ENCODE results near the gene VWA5B2.
"Not testable (repeated sequence)": the region's sequence is repeated elsewhere in the genome, so short reads cannot be mapped to it uniquely, and the experiment has no call there.

VWA5B2 gene

DNA sequence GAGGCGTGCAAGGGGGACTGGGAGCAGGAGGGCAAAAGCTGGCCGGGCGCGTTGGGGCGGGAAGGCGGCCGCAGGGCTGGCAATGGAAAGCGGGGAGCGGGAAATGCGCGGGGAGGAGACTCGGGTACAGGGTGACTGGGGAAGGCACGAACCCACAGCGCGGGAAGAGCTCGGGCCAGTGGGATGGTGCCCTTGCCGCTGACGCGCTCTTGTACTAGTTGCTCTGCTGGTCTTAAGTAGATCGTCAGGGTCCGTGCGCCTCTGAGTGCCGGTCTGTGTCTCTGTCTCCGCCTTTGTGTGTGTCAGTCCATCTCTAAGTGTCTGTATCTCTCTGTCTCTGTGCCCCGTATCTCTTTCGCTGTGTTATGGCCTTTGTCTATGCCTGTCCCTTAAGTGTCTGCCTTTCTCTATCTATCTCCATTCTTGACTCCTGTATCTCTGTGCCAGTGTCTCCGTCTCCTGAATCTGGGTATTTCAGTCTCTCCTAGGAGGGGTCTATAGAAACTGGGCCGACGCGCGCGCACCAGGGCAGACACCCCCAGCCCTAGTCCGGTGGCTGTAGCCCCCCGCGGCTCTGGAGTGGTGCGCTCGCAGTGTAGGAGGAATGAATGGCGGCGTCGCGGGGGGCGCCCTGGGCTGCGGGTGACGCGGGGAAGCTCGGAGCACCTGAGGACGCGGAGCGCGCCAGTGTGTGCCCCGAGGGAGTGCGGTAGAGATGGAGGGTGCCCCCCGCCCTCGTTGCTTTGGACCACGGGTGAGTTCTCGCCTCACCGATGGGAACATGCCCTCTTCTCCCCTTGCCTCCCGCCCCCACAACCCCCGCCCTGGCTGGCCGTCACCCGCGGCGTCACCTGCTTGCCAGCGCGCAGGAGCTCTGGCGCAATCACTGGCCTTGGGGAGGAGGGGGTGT is 32.7 kb downstream of the VWA5B2 start:
- no peaks in the 10 kb centered on the region for H3K9me3 ChIP-seq (ENCODE audit: insufficient read depth, low read depth, low read length)
- peaks cover 71% of the 10 kb centered on the region for H3K27me3 ChIP-seq (ENCODE audit: insufficient read depth, low read length)
- no peaks in the 10 kb centered on the region; the same call in 1 of the 2 replicates for H3K4me1 ChIP-seq (ENCODE audit: insufficient read depth, low read length)
- no peaks in the 10 kb centered on the region for H3K36me3 ChIP-seq (ENCODE audit: insufficient read depth, low read depth, low read length)
- H3K27ac ChIP-seq (ENCODE audit: low read length): no peak overlapping the region
- H3K4me3 ChIP-seq (ENCODE audit: low read length): peak overlapping the region; percentile 83
- H3K9ac ChIP-seq (ENCODE audit: low read depth, low read length): peak overlapping the region; percentile 66; the same call in 1 of the 2 replicates

- Histone ChIP-seq H3K27me3 (ENCODE audit: insufficient read depth, low read length) (peaks cover 64% of the 10 kb centered on the region), H3K27ac (ENCODE audit: low read length) (no peak overlapping the region), H3K9ac (ENCODE audit: low read depth, low read length) (no peak overlapping the region), H3K9me3 (ENCODE audit: insufficient read depth, low read depth, low read length) (no peaks in the 10 kb centered on the region), H3K4me1 (ENCODE audit: insufficient read depth, low read length) (no peaks in the 10 kb centered on the region; the same call in 1 of the 2 replicates), H3K4me3 (ENCODE audit: low read length) (peak overlapping the region; percentile 83), H3K36me3 (ENCODE audit: insufficient read depth, low read depth, low read length) (no peaks in the 10 kb centered on the region)
Measured at GRCh38 chr3:184262764-184263179, 33.4 kb downstream of the VWA5B2 start.

DNA sequence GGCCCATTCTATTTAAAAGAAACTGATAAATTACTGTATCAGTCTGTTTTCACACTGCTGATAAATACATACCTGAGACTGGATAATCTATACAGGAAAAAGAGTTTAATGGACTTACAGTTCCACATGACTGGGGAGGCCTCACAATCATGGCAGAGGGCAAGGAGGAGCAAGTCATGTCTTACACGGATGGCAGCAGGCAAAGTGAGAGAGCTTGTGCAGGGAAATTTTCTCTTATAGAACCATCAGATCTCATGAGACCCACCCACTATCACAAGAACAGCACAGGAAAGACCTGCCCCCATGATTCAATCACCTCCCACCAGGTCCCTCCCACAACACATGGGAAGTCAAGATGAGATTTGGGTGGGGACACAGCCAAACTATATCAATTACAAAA is 37.9 kb downstream of the VWA5B2 start:
- not testable (repeated sequence) for H3K4me3 ChIP-seq (ENCODE audit: low read length); H3K9ac ChIP-seq (ENCODE audit: low read depth, low read length); H3K27ac ChIP-seq (ENCODE audit: low read length); H3K4me1 ChIP-seq (ENCODE audit: insufficient read depth, low read length); H3K9me3 ChIP-seq (ENCODE audit: insufficient read depth, low read depth, low read length); H3K36me3 ChIP-seq (ENCODE audit: insufficient read depth, low read depth, low read length)
- H3K27me3 ChIP-seq (ENCODE audit: insufficient read depth, low read length): peaks cover 26% of the 10 kb centered on the region

DNA sequence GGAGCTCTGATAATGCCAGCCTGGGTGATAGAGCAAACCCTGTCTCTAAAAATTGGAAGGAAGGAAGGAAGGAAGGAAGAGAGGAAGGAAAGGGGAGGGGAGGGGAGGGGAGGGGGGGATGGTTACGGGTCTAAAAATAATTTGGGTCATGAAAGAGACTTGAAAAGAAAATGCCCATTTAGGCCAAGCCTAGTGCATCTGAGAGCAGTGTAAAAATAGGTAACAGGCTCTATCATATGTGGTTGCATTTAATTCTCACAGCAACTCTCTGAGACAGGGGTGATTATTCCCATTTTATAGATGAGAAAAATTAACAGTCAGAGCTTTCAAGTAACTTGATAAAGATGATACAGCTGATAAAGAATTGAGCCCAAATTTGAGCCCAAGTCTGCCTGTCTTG is 42.9 kb downstream of the VWA5B2 start:
- Histone ChIP-seq H3K27ac (ENCODE audit: low read length) (no peak overlapping the region), H3K4me1 (ENCODE audit: insufficient read depth, low read length) (no peaks in the 10 kb centered on the region), H3K4me3 (ENCODE audit: low read length) (no peak overlapping the region), H3K27me3 (ENCODE audit: insufficient read depth, low read length) (peaks cover 35% of the 10 kb centered on the region), H3K36me3 (ENCODE audit: insufficient read depth, low read depth, low read length) (no peaks in the 10 kb centered on the region), H3K9me3 (ENCODE audit: insufficient read depth, low read depth, low read length) (no peaks in the 10 kb centered on the region), H3K9ac (ENCODE audit: low read depth, low read length) (no peak overlapping the region)

DNA sequence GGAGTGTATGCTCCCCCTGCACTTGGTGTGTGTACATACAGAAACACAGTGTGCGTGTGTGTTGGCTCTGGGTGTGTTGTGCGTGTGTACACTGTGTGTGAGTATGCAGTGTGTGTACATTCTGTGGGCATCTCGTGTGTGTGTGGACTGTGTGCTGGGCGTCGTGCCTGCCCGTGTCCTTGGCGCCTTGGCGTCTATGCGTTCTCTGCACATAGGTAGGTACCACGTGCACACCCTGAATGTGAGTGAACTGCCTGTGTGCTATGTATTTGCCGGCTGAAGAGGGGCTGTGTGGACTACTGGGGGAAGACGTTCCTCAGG is 46.0 kb downstream of the VWA5B2 start:
- no peaks in the 10 kb centered on the region for H3K36me3 ChIP-seq (ENCODE audit: insufficient read depth, low read depth, low read length)
- H3K9me3 ChIP-seq (ENCODE audit: insufficient read depth, low read depth, low read length): no peaks in the 10 kb centered on the region
- no peaks in the 10 kb centered on the region for H3K4me1 ChIP-seq (ENCODE audit: insufficient read depth, low read length)
- H3K4me3 ChIP-seq (ENCODE audit: low read length): peak overlapping the region; percentile 53; the same call in 1 of the 2 replicates
- H3K9ac ChIP-seq (ENCODE audit: low read depth, low read length): no peak overlapping the region
- H3K27ac ChIP-seq (ENCODE audit: low read length): no peak overlapping the region
- peaks cover 62% of the 10 kb centered on the region for H3K27me3 ChIP-seq (ENCODE audit: insufficient read depth, low read length)

DNA sequence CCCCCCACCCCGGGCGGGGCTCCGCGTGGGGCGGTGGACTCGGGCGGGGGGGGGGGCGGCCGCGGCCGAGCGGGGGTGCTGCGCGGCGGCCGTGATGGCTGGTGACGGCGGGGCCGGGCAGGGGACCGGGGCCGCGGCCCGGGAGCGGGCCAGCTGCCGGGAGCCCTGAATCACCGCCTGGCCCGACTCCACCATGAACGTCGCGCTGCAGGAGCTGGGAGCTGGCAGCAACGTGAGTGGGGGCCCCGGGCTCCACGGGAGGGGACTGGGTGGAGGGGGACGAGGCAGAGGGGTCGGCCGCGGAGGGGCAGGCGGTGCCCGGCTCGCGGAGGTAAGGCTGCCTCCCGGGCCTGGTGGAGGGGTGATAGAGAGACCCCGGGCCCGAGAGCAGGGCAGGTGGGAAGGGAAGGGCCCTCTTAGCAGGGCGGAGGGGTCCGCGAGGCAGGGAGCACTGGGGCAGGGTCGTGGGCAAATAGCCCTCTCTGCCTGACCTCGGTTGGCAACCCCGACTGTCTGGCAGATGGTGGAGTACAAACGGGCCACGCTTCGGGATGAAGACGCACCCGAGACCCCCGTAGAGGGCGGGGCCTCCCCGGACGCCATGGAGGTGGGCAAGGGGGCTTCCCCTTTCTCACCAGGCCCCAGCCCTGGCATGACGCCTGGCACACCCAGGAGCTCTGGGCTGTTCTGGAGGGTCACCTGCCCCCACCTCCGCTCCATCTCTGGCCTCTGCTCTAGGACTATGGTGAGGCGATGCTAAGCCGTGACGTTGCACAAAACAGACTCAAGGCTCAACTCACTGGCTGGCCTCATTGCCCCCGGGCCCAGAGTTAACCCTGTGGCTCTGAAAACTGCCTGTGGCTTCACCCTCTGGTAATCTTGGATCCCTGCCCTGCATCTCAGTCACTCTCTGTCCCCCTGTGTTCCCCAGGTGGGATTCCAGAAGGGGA is 46.9 kb downstream of the VWA5B2 start, which contains the start of gene ECE2:
TSS of gene ECE2 (plus strand) at position 62 of the 950 bp plus-strand sequence. CDS start at position 194, 132 bp downstream.
- peaks cover 63% of the 10 kb centered on the region for H3K27me3 ChIP-seq (ENCODE audit: insufficient read depth, low read length)
- H3K9ac ChIP-seq (ENCODE audit: low read depth, low read length): no peak within 1 kb of the TSS
- no peaks in the 10 kb centered on the region for H3K36me3 ChIP-seq (ENCODE audit: insufficient read depth, low read depth, low read length)
- H3K4me1 ChIP-seq (ENCODE audit: insufficient read depth, low read length): no peaks in the 10 kb centered on the region
- H3K27ac ChIP-seq (ENCODE audit: low read length): no peak within 1 kb of the TSS
- no peaks in the 10 kb centered on the region for H3K9me3 ChIP-seq (ENCODE audit: insufficient read depth, low read depth, low read length)
- peak within 1 kb of the TSS; percentile 53; the same call in 1 of the 2 replicates for H3K4me3 ChIP-seq (ENCODE audit: low read length)

GRCh38 chr3:184277366-184277765 is 48.0 kb downstream of the VWA5B2 start:
- H3K9me3 ChIP-seq (ENCODE audit: insufficient read depth, low read depth, low read length): no peaks in the 10 kb centered on the region
- no peaks in the 10 kb centered on the region for H3K4me1 ChIP-seq (ENCODE audit: insufficient read depth, low read length)
- peaks cover 63% of the 10 kb centered on the region for H3K27me3 ChIP-seq (ENCODE audit: insufficient read depth, low read length)
- no peak overlapping the region for H3K9ac ChIP-seq (ENCODE audit: low read depth, low read length)
- H3K36me3 ChIP-seq (ENCODE audit: insufficient read depth, low read depth, low read length): no peaks in the 10 kb centered on the region
- H3K4me3 ChIP-seq (ENCODE audit: low read length): no peak overlapping the region
- no peak overlapping the region for H3K27ac ChIP-seq (ENCODE audit: low read length)

- no peak overlapping the region for H3K27ac ChIP-seq (ENCODE audit: low read length)
- H3K9ac ChIP-seq (ENCODE audit: low read depth, low read length): no peak overlapping the region
- H3K36me3 ChIP-seq (ENCODE audit: insufficient read depth, low read depth, low read length): no peaks in the 10 kb centered on the region
- H3K4me1 ChIP-seq (ENCODE audit: insufficient read depth, low read length): no peaks in the 10 kb centered on the region
- H3K9me3 ChIP-seq (ENCODE audit: insufficient read depth, low read depth, low read length): no peaks in the 10 kb centered on the region
- no peak overlapping the region for H3K4me3 ChIP-seq (ENCODE audit: low read length)
- peaks cover 22% of the 10 kb centered on the region for H3K27me3 ChIP-seq (ENCODE audit: insufficient read depth, low read length)
Measured at GRCh38 chr3:184282941-184283340, 53.6 kb downstream of the VWA5B2 start.

GRCh38 chr3:184283681-184284080 is 54.3 kb downstream of the VWA5B2 start:
- H3K9me3 ChIP-seq (ENCODE audit: insufficient read depth, low read depth, low read length): no peaks in the 10 kb centered on the region
- H3K36me3 ChIP-seq (ENCODE audit: insufficient read depth, low read depth, low read length): no peaks in the 10 kb centered on the region
- H3K27ac ChIP-seq (ENCODE audit: low read length): no peak overlapping the region
- H3K4me1 ChIP-seq (ENCODE audit: insufficient read depth, low read length): no peaks in the 10 kb centered on the region
- no peak overlapping the region for H3K9ac ChIP-seq (ENCODE audit: low read depth, low read length)
- peaks cover 14% of the 10 kb centered on the region for H3K27me3 ChIP-seq (ENCODE audit: insufficient read depth, low read length)
- no peak overlapping the region for H3K4me3 ChIP-seq (ENCODE audit: low read length)

GRCh38 chr3:184284696-184285095 is 55.3 kb downstream of the VWA5B2 start:
- H3K27ac ChIP-seq (ENCODE audit: low read length): no peak overlapping the region
- no peaks in the 10 kb centered on the region for H3K4me1 ChIP-seq (ENCODE audit: insufficient read depth, low read length)
- no peaks in the 10 kb centered on the region for H3K36me3 ChIP-seq (ENCODE audit: insufficient read depth, low read depth, low read length)
- H3K9me3 ChIP-seq (ENCODE audit: insufficient read depth, low read depth, low read length): no peaks in the 10 kb centered on the region
- peaks cover 7% of the 10 kb centered on the region; the same call in 1 of the 2 replicates for H3K27me3 ChIP-seq (ENCODE audit: insufficient read depth, low read length)
- no peak overlapping the region for H3K9ac ChIP-seq (ENCODE audit: low read depth, low read length)
- no peak overlapping the region for H3K4me3 ChIP-seq (ENCODE audit: low read length)

DNA sequence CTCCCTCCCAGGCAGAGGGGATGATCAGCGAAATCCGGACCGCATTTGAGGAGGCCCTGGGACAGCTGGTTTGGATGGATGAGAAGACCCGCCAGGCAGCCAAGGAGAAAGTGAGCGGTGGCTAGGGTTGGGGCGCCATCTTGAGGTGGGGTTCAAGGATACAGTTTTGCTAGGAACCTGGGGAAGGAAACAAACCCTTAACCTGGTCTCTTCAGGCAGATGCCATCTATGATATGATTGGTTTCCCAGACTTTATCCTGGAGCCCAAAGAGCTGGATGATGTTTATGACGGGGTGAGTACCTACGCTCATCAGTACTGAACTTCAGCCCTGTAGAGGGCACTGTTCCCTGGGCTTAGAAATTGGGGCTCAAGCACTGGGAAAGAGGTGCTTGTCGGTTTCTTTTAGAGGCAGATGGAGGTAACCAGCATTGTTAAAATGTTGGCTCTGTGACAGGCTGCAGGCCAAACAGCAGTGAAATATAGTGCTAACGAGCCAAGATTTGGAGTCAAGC is 60.1 kb downstream of the VWA5B2 start:
- Histone ChIP-seq H3K9ac (ENCODE audit: low read depth, low read length) (no peak overlapping the region), H3K9me3 (ENCODE audit: insufficient read depth, low read depth, low read length) (no peaks in the 10 kb centered on the region), H3K36me3 (ENCODE audit: insufficient read depth, low read depth, low read length) (no peaks in the 10 kb centered on the region), H3K4me3 (ENCODE audit: low read length) (no peak overlapping the region), H3K27me3 (ENCODE audit: insufficient read depth, low read length) (no peaks in the 10 kb centered on the region), H3K4me1 (ENCODE audit: insufficient read depth, low read length) (no peaks in the 10 kb centered on the region), H3K27ac (ENCODE audit: low read length) (no peak overlapping the region)
